ENCODE data around the gene KCNH1. TPM values are rescaled to one million over a fixed set of nuclear protein-coding genes. Genes with fewer than 3 reads are reported as not detected.
A peak's percentile ranks its signal among the peaks of the same experiment; 100 is the strongest.

The KCNH1 gene
- total and polyA plus RNA-seq, 2 of the 4 experiments (the other 2 are of a cell fraction) = 0.27 to 0.54 TPM

DNA sequence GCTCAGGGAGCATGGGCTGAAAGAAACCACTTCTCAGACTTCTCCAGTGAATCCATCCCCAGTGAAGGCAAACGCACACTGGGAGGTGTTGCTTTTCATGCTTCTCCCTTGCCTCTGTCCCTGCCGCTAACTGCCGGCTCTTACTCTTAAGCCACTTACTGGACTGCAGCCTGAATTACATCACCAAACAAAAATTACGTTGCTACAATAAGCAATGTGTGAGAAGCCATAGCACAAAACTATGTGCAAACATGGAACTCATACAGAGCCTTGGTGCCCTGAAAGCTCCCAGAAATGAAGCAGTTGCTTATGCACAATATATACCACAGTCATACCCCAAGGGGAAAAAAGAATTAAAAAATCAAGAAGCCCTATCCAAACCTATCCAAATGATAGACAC is 375.2 kb downstream of the KCNH1 start:
- dilution Hi-C loops (cut with HindIII; ENCODE audit: low sequenced_read_pairs, unreplicated experiment) = no loop called here
- Histone ChIP-seq H2BK20ac (ENCODE audit: low read depth, low read length) (no peak overlapping the region), H3K4me3 (ENCODE audit: insufficient read depth, low read depth, low read length) (no peak overlapping the region), H3K9ac (ENCODE audit: low read depth, low read length) (no peak overlapping the region), H3K9me1 (ENCODE audit: insufficient read depth, low read length) (no peaks in the 10 kb centered on the region), H3K14ac (replicated peaks; ENCODE audit: low read depth, low read length) (no peak overlapping the region), H3K36me3 (ENCODE audit: control insufficient read depth, insufficient read depth, low read length) (no peaks in the 10 kb centered on the region), H3K27ac (ENCODE audit: insufficient read depth, low read length) (no peak overlapping the region), H3K23ac (ENCODE audit: low read depth, low read length) (no peak overlapping the region), H4K20me1 (ENCODE audit: insufficient read depth, low read length) (no peaks in the 10 kb centered on the region), H2AK5ac (ENCODE audit: low read depth, low read length) (no peak overlapping the region), H3K56ac (ENCODE audit: extremely low read depth, insufficient read depth, low read length) (no peak overlapping the region), H3K4me1 (ENCODE audit: control insufficient read depth, insufficient read depth, low read length) (no peaks in the 10 kb centered on the region), H2BK5ac (ENCODE audit: low read depth, low read length, poor library complexity, severe bottlenecking) (no peak overlapping the region), H2AFZ (replicated peaks; ENCODE audit: low read length, poor library complexity) (no peak overlapping the region), H2BK120ac (ENCODE audit: low read depth, low read length) (no peak overlapping the region), H3K18ac (ENCODE audit: low read depth, low read length) (no peak overlapping the region), H3K4me2 (ENCODE audit: low read depth, low read length) (no peak overlapping the region), H3K9me3 (ENCODE audit: control insufficient read depth, insufficient read depth, low read length) (peaks cover 6% of the 10 kb centered on the region; the same call in 1 of the 2 replicates), H2BK15ac (ENCODE audit: low read depth, low read length) (no peak overlapping the region), H3K27me3 (ENCODE audit: control insufficient read depth, insufficient read depth, low read length) (no peaks in the 10 kb centered on the region), H3K4ac (ENCODE audit: low read depth, low read length) (no peak overlapping the region), H4K91ac (ENCODE audit: insufficient read depth, low read depth, low read length) (no peak overlapping the region), H3K79me1 (ENCODE audit: low read depth in 1 of 2, low read length in 2 of 2) (no peaks in the 10 kb centered on the region), H4K5ac (ENCODE audit: low read depth, low read length) (no peak overlapping the region), H2AK9ac (replicated peaks; ENCODE audit: low read depth, low read length, poor library complexity) (no peak overlapping the region), H4K8ac (ENCODE audit: low read depth in 2 of 2, low read length in 2 of 2) (no peak overlapping the region)
- 0 out of 2 replicates have a peak, but pooled peaks have one; percentile 21 for ATAC-seq (ENCODE audit: low read depth)
- TF ChIP-seq RAD21 (IDR thresholded peaks at IDR 0.05; ENCODE audit: low read length) (no peak), MXI1 (IDR thresholded peaks at IDR 0.05; ENCODE audit: borderline replicate concordance, low read depth, low read length) (no peak), MAZ (IDR thresholded peaks at IDR 0.05; ENCODE audit: borderline replicate concordance, low read depth, low read length) (no peak), BHLHE40 (IDR thresholded peaks at IDR 0.05; ENCODE audit: low read depth, low read length) (no peak), RCOR1 (IDR thresholded peaks at IDR 0.05; ENCODE audit: insufficient replicate concordance, low read length) (no peak)
- TF ChIP-seq, protein P1, sequence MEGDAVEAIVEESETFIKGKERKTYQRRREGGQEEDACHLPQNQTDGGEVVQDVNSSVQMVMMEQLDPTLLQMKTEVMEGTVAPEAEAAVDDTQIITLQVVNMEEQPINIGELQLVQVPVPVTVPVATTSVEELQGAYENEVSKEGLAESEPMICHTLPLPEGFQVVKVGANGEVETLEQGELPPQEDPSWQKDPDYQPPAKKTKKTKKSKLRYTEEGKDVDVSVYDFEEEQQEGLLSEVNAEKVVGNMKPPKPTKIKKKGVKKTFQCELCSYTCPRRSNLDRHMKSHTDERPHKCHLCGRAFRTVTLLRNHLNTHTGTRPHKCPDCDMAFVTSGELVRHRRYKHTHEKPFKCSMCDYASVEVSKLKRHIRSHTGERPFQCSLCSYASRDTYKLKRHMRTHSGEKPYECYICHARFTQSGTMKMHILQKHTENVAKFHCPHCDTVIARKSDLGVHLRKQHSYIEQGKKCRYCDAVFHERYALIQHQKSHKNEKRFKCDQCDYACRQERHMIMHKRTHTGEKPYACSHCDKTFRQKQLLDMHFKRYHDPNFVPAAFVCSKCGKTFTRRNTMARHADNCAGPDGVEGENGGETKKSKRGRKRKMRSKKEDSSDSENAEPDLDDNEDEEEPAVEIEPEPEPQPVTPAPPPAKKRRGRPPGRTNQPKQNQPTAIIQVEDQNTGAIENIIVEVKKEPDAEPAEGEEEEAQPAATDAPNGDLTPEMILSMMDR (conservative IDR thresholded peaks at IDR 0.05; ENCODE audit: low read depth, low read length) = no peak
- TF ChIP-seq, protein P2, sequence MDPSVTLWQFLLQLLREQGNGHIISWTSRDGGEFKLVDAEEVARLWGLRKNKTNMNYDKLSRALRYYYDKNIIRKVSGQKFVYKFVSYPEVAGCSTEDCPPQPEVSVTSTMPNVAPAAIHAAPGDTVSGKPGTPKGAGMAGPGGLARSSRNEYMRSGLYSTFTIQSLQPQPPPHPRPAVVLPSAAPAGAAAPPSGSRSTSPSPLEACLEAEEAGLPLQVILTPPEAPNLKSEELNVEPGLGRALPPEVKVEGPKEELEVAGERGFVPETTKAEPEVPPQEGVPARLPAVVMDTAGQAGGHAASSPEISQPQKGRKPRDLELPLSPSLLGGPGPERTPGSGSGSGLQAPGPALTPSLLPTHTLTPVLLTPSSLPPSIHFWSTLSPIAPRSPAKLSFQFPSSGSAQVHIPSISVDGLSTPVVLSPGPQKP (IDR thresholded peaks at IDR 0.05; ENCODE audit: borderline replicate concordance, low read depth, low read length) = no peak
- ChIA-PET POLR2A (ENCODE audit: unreplicated experiment) (no interaction called here), CTCF (no interaction called here)
- intact Hi-C loops (cut with micrococcal nuclease) = no loop called here
- no TSS peak for BruUV-seq (replicated peaks)
- 78% methylated on average over 3 of the region's 4 CpGs; no CpG with 5 or more reads in 1 of the 2 experiments for WGBS, 2 experiments (ENCODE audit: extremely low coverage in 2 of 2, insufficient read length in 1 of 2)
- in situ Hi-C loops (cut with MboI; ENCODE audit: low sequenced_read_pairs) = no loop called here
- DNase-seq = no peak
